Measurements from ENCODE around the gene EIF4G1. TPM values are rescaled to one million over a fixed set of nuclear protein-coding genes. Genes with fewer than 3 reads are reported as not detected.
A peak's percentile ranks its signal among the peaks of the same experiment; 100 is the strongest.

The EIF4G1 gene
- total RNA-seq, 1 experiment from 2014 or later = 439 TPM

GRCh38 chr3:184352897-184353545, 38.6 kb downstream of the EIF4G1 start:
- no peak for DNase-seq
- Histone ChIP-seq H3K36me3 (0 out of 2 replicates have a peak, but pooled peaks cover 5% of the 10 kb centered on the region), H3K9me3 (no peaks in the 10 kb centered on the region), H3K4me3 (no peak overlapping the region), H3K27me3 (no peaks in the 10 kb centered on the region)

- Histone ChIP-seq H3K4me3 (no peak overlapping the region), H3K36me3 (0 out of 2 replicates have a peak, but pooled peaks cover 5% of the 10 kb centered on the region), H3K9me3 (no peaks in the 10 kb centered on the region), H3K27me3 (no peaks in the 10 kb centered on the region)
- no peak for DNase-seq
Measured at GRCh38 chr3:184353546-184353941, 39.1 kb downstream of the EIF4G1 start.

- DNase-seq = peak; percentile 37
- Histone ChIP-seq H3K4me3 (no peak overlapping the region), H3K27me3 (no peaks in the 10 kb centered on the region), H3K36me3 (0 out of 2 replicates have a peak, but pooled peaks cover 5% of the 10 kb centered on the region), H3K9me3 (no peaks in the 10 kb centered on the region)
Measured at GRCh38 chr3:184354121-184354728, 39.8 kb downstream of the EIF4G1 start.

GRCh38 chr3:184354754-184355153, 40.3 kb downstream of the EIF4G1 start:
- no peak overlapping the region for H3K4me3 ChIP-seq
- H3K27me3 ChIP-seq = no peaks in the 10 kb centered on the region
- H3K9me3 ChIP-seq = no peaks in the 10 kb centered on the region
- DNase-seq = no peak
- 0 out of 2 replicates have a peak, but pooled peaks cover 5% of the 10 kb centered on the region for H3K36me3 ChIP-seq

GRCh38 chr3:184355261-184356040, 41.0 kb downstream of the EIF4G1 start:
- H3K36me3 ChIP-seq = 0 out of 2 replicates have a peak, but pooled peaks cover 5% of the 10 kb centered on the region
- DNase-seq = no peak
- no peak overlapping the region for H3K4me3 ChIP-seq
- H3K27me3 ChIP-seq = no peaks in the 10 kb centered on the region
- H3K9me3 ChIP-seq = no peaks in the 10 kb centered on the region

GRCh38 chr3:184357248-184358123, 43.1 kb downstream of the EIF4G1 start:
- no peak for DNase-seq
- Histone ChIP-seq H3K9me3 (no peaks in the 10 kb centered on the region), H3K4me3 (no peak overlapping the region), H3K36me3 (0 out of 2 replicates have a peak, but pooled peaks cover 3% of the 10 kb centered on the region), H3K27me3 (no peaks in the 10 kb centered on the region)

GRCh38 chr3:184358124-184358767, 43.8 kb downstream of the EIF4G1 start:
- Histone ChIP-seq H3K36me3 (peaks cover 3% of the 10 kb centered on the region), H3K4me3 (no peak overlapping the region), H3K27me3 (no peaks in the 10 kb centered on the region), H3K9me3 (no peaks in the 10 kb centered on the region)
- DNase-seq = no peak

GRCh38 chr3:184358921-184359350, 44.5 kb downstream of the EIF4G1 start:
- DNase-seq = no peak
- no peaks in the 10 kb centered on the region for H3K27me3 ChIP-seq
- H3K4me3 ChIP-seq = no peak overlapping the region
- no peaks in the 10 kb centered on the region for H3K9me3 ChIP-seq
- peaks cover 9% of the 10 kb centered on the region for H3K36me3 ChIP-seq

- Histone ChIP-seq H3K27me3 (no peaks in the 10 kb centered on the region), H3K36me3 (peaks cover 14% of the 10 kb centered on the region), H3K9me3 (no peaks in the 10 kb centered on the region), H3K4me3 (no peak overlapping the region)
- DNase-seq = no peak
Measured at GRCh38 chr3:184359610-184360009, 45.2 kb downstream of the EIF4G1 start.

- no peaks in the 10 kb centered on the region for H3K9me3 ChIP-seq
- H3K4me3 ChIP-seq = peak overlapping the region; percentile 75
- H3K36me3 ChIP-seq = peaks cover 21% of the 10 kb centered on the region
- no peak for DNase-seq
- no peaks in the 10 kb centered on the region for H3K27me3 ChIP-seq
Measured at GRCh38 chr3:184360070-184360928, 45.9 kb downstream of the EIF4G1 start.

- Histone ChIP-seq H3K9me3 (no peaks in the 10 kb centered on the region), H3K27me3 (no peaks in the 10 kb centered on the region), H3K36me3 (peaks cover 25% of the 10 kb centered on the region), H3K4me3 (peak overlapping the region; percentile 75)
- no peak for DNase-seq
Measured at GRCh38 chr3:184360929-184361531, 46.6 kb downstream of the EIF4G1 start.

- Histone ChIP-seq H3K27me3 (no peaks in the 10 kb centered on the region), H3K36me3 (peaks cover 28% of the 10 kb centered on the region), H3K4me3 (peak within 1 kb of the TSS; percentile 75), H3K9me3 (no peaks in the 10 kb centered on the region)
- peak; percentile 66 for DNase-seq
Measured at GRCh38 chr3:184361532-184361931, 47.1 kb downstream of the EIF4G1 start, which contains the start of the genes CLCN2 and POLR2H. Gene CLCN2 (minus strand): TSS chr3:184361605. CDS start chr3:184361479, 126 bp downstream. Gene POLR2H (plus strand): TSS chr3:184361710. CDS start chr3:184363493, 1,783 bp downstream.

GRCh38 chr3:184361932-184362667, 47.7 kb downstream of the EIF4G1 start:
- peak; percentile 88 for DNase-seq
- Histone ChIP-seq H3K9me3 (no peaks in the 10 kb centered on the region), H3K27me3 (no peaks in the 10 kb centered on the region), H3K4me3 (peak overlapping the region; percentile 75), H3K36me3 (peaks cover 34% of the 10 kb centered on the region)
